HG02981 (cell line): ENCODE measurements around the gene PRDM8.

Source experiments
- ATAC-seq: cut with Tn5 transposase; IDR thresholded peaks from one replicate; pipeline ENCODE4 v1.9.1; 2021; ENCODE audit warnings: mild to moderate bottlenecking, moderate library complexity; ENCODE audit not compliant: unreplicated experiment

PRDM8 gene

DNA sequence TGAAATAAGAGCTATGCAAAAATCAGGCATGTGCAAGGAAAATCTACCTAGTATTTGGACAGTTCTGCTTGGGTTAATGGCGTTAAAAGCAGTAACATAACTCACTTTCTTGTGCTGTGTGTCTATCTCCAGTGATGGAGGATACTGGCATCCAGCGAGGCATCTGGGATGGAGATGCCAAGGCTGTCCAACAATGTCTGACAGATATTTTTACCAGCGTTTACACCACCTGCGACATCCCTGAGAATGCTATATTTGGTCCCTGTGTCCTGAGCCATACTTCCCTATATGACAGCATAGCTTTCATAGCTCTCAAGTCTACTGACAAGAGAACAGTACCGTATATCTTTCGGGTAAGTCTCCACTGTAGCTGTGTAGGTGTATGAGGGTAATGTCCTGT, 2.6 kb downstream of the PRDM8 start:
- ATAC-seq = no peak

DNA sequence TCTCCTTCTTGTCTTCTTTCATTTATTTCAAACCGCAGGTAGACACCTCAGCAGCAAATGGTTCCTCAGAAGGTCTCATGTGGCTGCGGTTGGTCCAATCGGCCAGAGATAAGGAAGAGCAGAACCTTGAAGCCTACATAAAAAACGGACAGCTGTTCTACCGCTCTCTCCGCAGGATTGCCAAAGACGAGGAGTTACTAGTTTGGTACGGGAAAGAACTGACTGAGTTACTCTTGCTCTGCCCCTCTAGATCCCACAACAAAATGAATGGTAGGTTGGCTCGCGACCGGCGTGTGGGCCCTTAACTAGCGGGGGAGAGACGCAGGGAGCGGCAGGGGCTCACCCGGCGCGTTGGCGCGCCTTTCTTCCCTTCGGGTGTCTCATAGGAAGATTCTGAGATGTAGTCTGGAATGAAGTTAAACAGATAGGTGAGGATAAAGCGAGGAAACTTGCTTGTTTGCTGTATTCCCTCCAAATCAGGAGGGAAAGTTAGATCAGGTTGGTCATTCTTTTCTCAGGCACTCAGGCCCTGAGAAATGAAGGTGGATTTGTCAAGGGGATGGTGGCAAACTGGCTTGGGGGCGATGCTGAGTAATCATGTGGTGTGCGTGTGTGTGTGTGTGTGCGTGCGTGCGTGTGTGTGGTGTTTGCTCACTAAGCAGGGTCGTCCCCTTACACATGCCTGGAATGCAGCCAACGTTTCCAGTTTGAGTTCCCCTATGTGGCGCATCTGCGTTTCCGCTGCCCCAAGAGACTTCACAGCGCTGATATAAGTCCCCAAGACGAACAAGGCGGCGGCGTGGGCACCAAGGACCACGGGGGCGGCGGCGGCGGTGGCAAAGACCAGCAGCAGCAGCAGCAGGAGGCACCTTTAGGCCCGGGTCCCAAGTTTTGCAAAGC, 4.2 kb downstream of the PRDM8 start:
- ATAC-seq = peak; percentile 4

DNA sequence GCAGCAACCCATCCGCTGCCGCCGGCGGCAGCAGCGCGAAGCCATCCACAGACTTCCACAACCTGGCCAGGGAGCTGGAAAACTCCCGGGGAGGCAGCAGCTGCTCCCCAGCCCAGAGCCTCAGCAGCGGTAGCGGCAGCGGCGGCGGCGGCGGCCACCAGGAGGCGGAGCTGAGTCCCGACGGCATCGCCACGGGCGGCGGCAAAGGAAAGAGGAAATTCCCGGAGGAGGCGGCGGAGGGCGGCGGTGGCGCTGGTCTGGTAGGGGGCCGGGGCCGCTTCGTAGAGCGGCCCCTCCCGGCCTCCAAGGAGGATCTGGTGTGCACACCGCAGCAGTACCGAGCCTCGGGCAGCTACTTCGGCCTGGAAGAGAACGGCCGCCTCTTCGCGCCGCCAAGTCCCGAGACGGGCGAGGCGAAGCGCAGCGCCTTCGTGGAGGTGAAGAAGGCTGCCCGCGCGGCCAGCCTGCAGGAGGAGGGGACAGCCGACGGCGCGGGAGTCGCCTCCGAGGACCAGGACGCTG, 4.9 kb downstream of the PRDM8 start:
- ATAC-seq = peak; percentile 62

DNA sequence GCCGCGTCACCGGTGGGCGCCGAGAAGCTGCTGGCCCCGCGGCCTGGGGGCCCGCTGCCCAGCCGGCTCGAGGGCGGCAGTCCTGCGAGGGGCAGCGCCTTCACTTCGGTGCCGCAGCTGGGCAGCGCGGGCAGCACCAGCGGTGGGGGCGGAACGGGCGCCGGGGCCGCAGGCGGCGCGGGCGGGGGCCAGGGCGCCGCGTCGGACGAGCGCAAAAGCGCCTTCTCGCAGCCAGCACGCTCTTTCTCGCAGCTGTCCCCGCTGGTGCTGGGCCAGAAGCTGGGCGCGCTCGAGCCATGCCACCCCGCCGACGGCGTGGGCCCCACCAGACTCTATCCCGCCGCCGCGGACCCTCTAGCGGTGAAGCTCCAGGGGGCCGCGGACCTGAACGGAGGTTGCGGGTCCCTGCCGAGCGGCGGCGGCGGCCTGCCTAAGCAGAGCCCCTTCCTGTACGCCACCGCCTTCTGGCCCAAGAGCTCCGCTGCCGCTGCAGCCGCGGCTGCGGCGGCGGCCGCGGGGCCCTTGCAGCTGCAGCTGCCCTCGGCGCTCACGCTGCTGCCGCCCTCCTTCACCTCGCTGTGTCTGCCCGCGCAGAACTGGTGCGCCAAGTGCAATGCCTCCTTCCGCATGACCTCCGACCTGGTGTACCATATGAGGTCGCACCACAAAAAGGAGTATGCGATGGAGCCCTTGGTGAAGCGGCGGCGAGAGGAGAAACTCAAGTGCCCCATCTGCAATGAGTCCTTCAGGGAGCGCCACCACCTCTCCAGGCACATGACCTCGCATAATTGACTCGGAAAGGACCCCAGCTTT, 5.6 kb downstream of the PRDM8 start:
- ATAC-seq = peak; percentile 53

DNA sequence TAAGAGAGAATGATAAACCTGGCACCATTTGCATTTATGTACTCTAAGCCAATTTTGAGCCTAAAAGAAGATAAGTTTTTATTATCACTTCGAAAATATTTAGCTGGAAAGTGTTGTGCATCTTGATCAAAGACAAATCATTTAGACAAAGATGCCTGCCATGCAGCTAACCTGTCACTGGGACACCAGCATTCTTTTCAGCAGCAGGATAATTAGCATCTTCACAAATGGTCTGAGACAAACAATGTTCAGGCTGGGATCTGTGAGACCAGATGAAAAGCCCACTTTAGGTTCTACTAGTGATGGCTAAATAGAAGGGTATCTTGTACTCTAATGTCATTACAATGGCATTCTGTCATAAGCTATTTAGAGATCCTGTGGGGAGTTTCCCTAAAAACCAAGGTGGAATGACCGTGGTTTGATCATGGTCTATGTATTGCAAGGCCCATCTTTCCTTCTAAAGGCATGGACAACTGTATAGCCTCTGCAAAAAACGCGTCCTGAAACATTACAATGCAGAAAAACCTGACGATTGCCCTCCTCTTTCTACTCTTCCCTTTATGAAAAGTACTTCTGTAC, 7.2 kb downstream of the PRDM8 start:
- ATAC-seq = no peak

DNA sequence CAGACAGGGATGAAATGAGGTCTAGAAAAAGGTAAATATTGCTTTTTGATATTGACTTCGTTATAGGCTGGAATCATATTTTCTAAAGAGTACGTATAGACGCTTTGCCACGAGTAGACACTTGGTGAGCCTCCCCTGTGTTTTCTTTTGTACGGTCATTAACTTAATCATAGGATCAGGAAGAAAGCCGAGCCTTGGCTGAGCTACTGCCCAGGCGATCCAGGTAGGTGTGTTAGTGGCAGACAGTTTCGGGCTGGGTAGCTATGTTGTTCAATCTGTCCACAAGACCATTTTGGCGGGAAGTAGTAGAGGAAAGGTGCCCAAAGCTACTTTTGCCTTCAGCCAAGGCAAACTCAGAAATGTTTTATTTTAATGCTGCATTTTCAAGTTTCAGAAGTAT, 8.8 kb downstream of the PRDM8 start:
- ATAC-seq = no peak

DNA sequence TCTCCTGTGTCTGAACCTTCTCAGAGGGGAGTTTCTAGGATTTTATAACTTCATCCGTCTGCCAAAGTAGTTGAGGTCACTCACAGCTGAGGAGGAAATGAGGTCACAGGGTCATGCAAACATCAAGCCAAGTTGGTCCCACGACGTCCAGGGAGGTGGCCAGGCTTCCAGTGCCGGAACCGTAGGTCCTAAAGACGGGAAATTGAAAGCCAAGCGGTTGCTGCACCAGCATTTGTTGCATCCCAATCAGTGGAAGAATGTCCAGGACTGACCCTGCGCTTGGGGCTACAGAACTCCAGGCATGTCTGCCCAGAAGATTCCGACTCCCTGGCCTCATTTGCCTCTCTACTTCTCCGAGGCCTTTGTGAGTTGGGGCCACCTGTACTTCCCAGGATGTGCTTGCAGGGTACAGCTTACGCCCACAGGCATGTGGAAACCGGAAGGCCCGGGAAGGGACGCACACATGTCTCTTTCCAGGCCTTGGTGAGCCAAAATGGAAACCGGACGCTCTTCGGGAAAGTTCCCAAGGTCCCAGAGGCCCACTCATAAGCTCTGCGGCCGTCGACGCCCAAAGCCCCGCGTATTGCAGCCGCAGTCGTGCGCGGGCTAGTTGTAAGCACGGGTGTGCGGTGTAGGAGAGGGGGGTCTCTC, 9.3 kb downstream of the PRDM8 start:
- no peak for ATAC-seq

DNA sequence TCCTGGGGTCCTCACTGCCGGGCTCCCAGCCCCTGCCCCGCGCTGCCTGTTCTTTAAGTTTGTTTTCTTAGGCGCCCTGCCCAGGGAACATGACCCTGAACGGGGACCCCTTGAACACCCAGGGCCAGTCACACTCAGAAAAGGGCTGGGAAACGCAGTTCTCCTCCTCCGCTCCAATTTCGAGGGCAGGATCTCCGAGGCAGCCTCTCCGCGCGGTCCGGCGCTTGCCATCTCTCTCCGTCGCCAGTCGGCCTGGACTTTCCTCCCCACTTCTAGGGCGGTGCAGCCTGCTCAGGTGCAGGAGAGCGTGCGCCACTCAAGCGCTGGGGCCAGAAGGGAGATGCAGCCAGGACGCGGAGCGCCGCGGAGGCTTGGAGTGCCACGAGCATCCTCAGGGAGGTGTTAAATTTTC, 9.9 kb downstream of the PRDM8 start:
- ATAC-seq = no peak

DNA sequence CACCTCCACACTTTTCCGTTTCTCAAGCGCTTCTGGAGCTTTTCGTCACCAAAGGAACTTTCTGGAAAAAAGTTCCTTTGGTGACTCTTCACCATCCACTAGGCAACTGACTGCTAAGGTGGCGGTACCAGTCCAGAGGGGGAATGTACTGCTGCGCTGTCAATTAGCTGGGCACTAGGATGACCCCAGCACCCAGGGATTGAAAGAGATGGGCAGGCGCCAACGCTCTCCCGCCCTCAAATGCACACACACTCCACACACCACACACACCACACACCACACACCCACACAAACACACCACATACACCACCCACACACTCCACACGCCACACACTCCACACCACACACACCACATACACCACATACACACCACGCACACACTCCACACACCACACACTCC, 10.4 kb downstream of the PRDM8 start:
- ATAC-seq = no peak

DNA sequence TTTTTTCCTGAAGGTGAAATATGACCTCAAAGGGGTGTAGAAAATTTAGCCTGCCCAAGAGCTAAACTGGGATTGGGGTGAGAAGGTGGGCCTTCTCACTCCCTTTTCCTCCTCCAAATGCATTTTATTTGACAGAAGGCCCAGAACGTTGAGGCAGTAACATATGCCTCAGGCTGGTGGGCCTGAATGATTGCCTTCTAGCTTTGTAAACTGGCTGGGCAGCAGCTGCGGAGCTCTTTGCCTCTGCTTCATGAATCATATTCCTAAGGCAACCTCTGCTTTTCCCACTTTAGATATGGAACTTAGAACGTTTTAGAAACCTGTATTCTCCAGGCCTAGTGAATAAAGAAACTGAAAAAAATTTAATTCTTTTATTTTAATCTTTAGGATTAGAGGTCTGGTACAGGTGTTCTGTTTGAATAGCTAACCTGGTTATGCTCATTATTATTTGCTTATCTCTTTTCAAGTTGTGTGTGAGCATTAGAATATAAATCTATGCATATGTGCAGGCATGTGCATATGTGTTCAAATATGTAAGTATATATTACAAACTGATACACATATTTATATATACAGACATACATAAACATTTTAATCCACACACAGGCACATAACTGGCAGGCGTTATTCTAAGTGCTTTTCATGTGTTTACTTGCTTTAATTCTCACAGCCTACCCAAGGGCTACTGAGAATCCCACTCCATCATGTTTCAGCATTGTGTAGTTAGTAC, 11.5 kb downstream of the PRDM8 start:
- no peak for ATAC-seq

DNA sequence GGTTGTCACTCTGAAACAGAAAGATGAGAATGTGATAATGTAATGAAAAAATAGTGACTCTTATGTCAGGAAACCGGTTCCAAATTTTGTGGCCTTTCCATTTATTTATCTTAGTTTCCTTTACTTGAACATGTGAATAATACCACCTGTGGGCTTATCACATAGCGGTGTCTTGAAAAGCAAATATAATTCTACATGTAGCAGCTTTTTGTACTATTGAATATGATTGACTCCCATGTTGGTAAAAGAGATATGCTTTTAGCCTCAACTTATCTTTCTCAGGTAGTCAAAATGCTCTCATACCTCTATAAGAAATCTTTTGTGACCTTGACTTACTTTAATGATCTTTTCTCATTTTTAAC, 12.0 kb downstream of the PRDM8 start:
- ATAC-seq = no peak

DNA sequence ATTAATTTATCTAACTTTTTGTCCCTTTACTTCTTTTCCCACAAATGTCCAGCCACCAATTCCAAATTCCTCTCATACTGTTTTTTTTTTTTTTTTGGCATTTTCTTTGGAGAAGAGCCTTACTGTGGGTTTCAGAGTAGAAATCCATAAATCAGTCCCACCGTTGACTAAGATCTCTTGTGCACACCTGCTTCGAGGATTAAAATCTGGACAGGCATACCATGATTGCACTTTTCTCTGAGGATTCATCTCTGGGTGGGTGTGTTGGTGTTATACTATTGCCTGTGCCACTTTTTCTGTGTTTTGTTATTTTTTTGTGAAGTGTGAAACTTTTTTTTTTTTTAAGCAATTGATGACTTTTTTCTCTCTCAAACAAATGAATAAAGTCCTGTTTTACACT, 13.2 kb downstream of the PRDM8 start:
- ATAC-seq = no peak

DNA sequence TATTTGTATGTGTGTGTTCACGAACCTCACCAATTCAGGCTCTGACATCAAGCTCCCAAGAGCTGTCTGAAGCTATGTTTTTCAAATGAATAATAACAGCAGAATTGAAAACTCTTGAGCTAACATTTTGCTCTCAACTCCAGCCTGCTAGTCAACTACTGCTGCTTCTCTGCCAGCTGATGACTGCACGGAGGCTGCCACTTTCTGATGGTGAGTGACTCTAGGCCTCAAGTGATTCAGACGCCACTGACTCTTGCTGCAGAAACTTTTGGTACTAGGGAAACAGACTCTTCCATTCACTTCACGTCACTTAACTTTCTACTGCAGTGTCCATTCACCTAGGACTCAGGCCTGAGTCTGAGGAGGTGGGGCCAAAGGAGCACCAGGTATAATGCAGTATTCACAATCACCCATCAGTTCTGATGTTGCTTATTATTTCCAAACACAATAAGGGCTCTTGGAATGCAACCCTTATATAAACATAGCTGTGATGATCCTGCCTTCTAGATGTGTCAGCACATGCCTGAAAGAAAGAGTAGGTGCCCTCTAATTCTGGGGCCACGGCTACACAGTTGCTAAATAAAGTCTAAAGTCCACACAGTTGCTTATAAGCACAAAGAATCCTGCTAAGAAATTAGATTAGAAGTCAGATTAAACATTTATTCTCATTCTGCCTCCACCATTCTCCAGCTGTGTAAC, 16.0 kb downstream of the PRDM8 start:
- ATAC-seq = no peak

DNA sequence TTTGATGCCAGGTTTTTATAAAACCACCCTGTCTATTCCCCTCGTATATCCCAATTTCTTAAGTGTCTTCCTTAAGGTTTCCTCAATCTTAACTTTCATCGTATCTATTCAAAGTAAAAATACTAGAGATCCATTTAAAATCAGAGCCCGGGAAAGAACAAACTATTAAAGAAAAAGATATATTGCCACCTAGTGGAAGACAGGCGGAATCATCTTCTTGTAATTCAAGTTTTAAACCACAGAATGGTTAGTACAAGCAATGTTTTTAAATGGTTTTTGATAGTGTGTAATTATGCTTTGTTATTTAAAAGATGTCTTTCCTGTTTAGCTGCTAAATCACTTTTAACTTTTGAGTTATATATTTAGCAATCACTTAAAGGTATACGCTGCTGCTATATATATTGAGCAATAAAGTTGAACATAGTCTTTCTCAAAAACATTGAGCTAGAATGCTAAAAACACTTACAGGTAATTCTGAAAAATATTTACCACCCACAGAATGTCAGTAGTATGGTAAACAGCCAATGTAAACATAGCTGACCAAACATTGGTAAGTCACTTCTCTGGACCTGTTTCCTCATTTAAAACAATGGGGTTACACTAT, 18.2 kb downstream of the PRDM8 start:
- no peak for ATAC-seq

DNA sequence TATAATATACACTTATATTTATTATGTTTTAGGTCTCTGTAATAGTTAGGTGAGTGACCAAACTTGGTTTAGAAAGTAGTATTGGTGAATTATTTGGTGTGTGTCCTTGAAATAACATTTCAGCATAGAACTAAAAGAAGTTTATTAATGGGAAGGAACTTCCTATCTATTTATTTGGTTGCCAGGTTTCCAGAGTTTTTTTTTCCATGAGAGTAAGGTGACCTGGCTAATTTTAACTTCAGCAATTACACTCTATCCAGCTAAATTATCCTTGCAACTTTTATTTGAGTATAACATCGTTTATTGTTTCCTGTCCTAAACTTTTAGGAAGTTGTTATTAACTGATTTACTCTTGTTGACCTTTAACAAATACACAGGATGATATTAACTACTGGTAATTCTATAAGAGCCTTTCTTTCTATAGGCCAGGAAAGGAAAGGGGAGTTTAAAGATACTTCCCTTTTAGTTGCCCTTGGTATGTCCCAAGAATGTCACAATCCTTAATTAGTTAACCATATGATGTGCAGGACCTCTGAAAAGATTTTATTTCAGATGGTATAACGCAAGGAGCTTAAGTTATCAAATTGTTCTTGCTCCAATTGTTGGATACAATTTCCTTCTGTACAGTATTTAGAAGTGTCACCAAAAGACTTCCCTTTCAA, 18.9 kb downstream of the PRDM8 start:
- ATAC-seq = no peak

DNA sequence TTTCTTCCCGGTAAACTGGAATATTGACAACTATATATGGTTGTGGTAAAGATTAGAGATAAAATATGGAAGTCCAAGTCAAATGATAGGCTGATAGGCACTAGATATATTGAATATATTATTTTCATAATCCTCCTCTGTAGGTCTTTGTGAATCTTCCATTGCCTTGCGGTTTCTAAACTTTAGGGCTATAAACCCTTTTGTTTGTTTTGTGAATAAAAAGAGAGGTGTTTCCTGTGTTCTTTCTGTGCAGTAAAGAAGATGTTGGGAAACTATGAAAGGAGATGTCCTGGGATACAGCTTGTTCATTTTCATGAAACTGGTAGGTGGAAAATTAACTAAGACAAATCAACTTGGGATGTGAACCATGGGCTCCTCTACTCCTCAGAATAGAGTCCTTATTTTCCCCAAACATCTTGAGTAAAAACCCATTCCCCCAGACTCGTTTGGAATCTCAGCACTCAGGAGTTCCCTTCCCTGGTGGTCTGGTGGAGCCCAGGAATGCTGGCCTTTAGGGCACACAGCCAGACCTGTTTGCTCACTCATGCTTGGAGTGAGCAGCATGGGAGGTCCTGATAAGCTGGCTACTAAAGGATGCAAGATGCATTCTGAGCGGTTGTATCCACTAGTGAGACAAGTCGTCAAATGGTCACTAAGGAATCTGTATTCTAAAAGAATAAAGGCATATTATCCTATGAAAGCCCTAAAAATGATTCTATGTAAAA, 22.2 kb downstream of the PRDM8 start:
- ATAC-seq = no peak

DNA sequence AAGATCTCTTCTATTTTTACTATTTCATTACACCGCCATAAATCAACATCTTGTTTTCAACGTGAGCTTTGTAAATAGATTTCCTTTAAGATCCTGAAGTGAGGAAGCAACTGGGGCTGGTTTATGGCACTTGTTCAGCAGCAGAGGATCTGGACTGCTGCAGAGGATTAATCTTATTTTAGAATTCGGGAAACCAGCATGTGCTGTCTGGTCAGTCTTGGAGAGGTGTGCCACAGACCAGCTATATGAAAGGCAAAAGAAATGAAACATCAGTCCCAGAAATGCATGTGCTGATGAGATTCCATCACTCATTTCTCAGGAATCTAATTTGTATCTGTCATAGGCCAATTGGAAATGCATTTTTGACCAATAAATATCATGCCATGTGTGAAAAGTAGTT, 23.4 kb downstream of the PRDM8 start:
- no peak for ATAC-seq

DNA sequence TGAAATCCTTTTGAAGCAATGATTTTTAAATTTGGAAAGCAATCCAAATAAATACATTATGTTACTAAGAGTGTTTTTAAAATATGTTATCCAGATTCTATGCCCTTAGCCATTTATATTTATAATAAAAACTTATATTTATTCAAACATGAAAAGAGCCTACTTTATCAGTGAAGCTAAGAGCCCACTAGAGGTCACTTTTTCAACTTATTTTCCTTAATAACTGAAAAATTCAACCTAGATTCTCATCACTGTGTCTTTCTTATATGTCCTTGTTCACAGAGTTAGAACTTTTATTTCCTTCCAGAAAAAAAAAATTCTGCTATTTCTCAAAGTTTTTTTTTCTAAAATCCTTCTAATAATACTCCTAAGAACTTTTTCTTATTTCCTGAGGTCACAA, 23.9 kb downstream of the PRDM8 start:
- ATAC-seq = no peak
